CD8-positive, alpha-beta memory T cell (primary cell): Measurements from ENCODE around the gene RAET1G. TPM values are rescaled to one million over a fixed set of nuclear protein-coding genes. Genes with fewer than 3 reads are reported as not detected.

Source experiments
- CTCF ChIA-PET: fragments of 350-600 bp; sonication (Branson Sonifier 250); formaldehyde crosslinking; loops from one replicate; lab custom pipeline; 2021; ENCODE audit warnings: antibody characterized with exemption; lab: Charles Lee
- POLR2A ChIA-PET: fragments of 350-600 bp; sonication (Branson Sonifier 250); formaldehyde crosslinking; loops from one replicate; lab custom pipeline; 2021; ENCODE audit warnings: antibody characterized with exemption; lab: Charles Lee
- DNase-seq, 5 donors: peaks; one replicate each; pipeline versions ENCODE4 v3.0.0 to v3.0.0-alpha.2; 2020 to 2022; ENCODE audit warnings: mixed read lengths in 1 of 5
- H3K27ac ChIP-seq: one replicate; pipeline ENCODE4 v1.7.0; 2013; ENCODE audit warnings: low read depth, mild to moderate bottlenecking, low read length, moderate library complexity
- H3K27me3 ChIP-seq: 2 replicates; pipeline ENCODE4 v1.7.0; 2013; ENCODE audit warnings: low read length, mild to moderate bottlenecking; ENCODE audit not compliant: insufficient read depth, poor library complexity, severe bottlenecking
- H3K36me3 ChIP-seq: 2 replicates; pipeline ENCODE4 v1.7.0; 2013; ENCODE audit warnings: mild to moderate bottlenecking, low read length, moderate library complexity; ENCODE audit not compliant: insufficient read depth
- H3K4me1 ChIP-seq: 2 replicates; pipeline ENCODE4 v1.7.0; 2013; ENCODE audit warnings: mild to moderate bottlenecking, low read length, moderate library complexity; ENCODE audit not compliant: insufficient read depth
- H3K4me3 ChIP-seq: 2 replicates; pipeline ENCODE4 v1.7.0; 2013; ENCODE audit warnings: mild to moderate bottlenecking, low read length
- H3K9me3 ChIP-seq: 2 replicates; pipeline ENCODE4 v1.7.0; 2013; ENCODE audit warnings: mild to moderate bottlenecking, low read length
- H3K27ac Mint-ChIP-seq, 8 donors: one replicate each; pipeline ENCODE4 v1.8.0; 2020 to 2021; ENCODE audit warnings: mixed read lengths in 8 of 8, mild to moderate bottlenecking in 6 of 8, inconsistent platforms in 3 of 8, moderate library complexity in 3 of 8
- H3K27me3 Mint-ChIP-seq, 2 donors: one replicate each; pipeline ENCODE4 v1.8.0; 2020 to 2021; ENCODE audit warnings: mixed read lengths in 2 of 2, mild to moderate bottlenecking in 1 of 2, moderate library complexity in 1 of 2
- H3K36me3 Mint-ChIP-seq, 3 donors: one replicate each; pipeline ENCODE4 v1.8.0; 2020 to 2021; ENCODE audit warnings: mixed read lengths in 3 of 3, inconsistent platforms in 1 of 3, mild to moderate bottlenecking in 1 of 3
- H3K4me1 Mint-ChIP-seq, 3 donors: one replicate each; pipeline ENCODE4 v1.8.0; 2020 to 2021; ENCODE audit warnings: mixed read lengths in 3 of 3, inconsistent platforms in 1 of 3, mild to moderate bottlenecking in 1 of 3
- H3K4me3 Mint-ChIP-seq, 7 donors: one replicate each; pipeline ENCODE4 v1.8.0; 2020 to 2021; ENCODE audit warnings: mixed read lengths in 7 of 7, mild to moderate bottlenecking in 6 of 7, moderate library complexity in 4 of 7, inconsistent platforms in 2 of 7
- H3K9me3 Mint-ChIP-seq, 5 donors: one replicate each; pipeline ENCODE4 v1.8.0; 2020 to 2022; ENCODE audit warnings: mixed read lengths in 5 of 5, mild to moderate bottlenecking in 3 of 5, moderate library complexity in 2 of 5, inconsistent platforms in 1 of 5
- polyA plus RNA-seq: library from polyadenylated mRNA; unstranded; fragments of 300-500 nt; fragmentation: Illumina TruSeq; gene quantifications from one replicate; pipeline ENCODE4 v1.2.3, GENCODE V29; 2021
- total RNA-seq, 2 experiments: library from RNA; stranded (reverse); gene quantifications; one replicate each; pipeline ENCODE4 v1.2.3, GENCODE V29; 2021

RAET1G gene
- total and polyA plus RNA-seq, 3 experiments from 2014 or later, result not detected

GRCh38 chr6:149904661-149905370 is 18.1 kb downstream of the RAET1G start:
- POLR2A ChIA-PET, result interaction anchor here (0.6 kb wide), 1 partner anchor 493 kb away, joined by 9 read pairs; no protein-coding TSS in a partner anchor
- Mint-ChIP-seq H3K27ac (no peak overlapping the region), H3K4me3 (no peak overlapping the region), H3K27me3 (peaks cover 9 to 18% of the 10 kb centered on the region in 2 donors), H3K4me1 (no peaks in the 10 kb centered on the region), H3K9me3 (peaks cover 0 to 10% (median 6%) of the 10 kb centered on the region in 5 donors), H3K36me3 (peaks cover 0 to 15% (median 0%) of the 10 kb centered on the region in 3 donors)
- H3K27ac ChIP-seq, result no peak overlapping the region
- H3K4me1 ChIP-seq, result no peaks in the 10 kb centered on the region
- H3K36me3 ChIP-seq, result no peaks in the 10 kb centered on the region
- no peak overlapping the region for H3K4me3 ChIP-seq
- CTCF ChIA-PET, result interaction anchor here (0.9 to 2.2 kb wide), 2 partner anchors 39 to 359 kb away, joined by 3 to 6 read pairs; partner anchors contain the start of gene PPIL4
- no peak for DNase-seq
- H3K27me3 ChIP-seq, result peaks cover 4% of the 10 kb centered on the region
- H3K9me3 ChIP-seq, result no peaks in the 10 kb centered on the region

- H3K9me3 Mint-ChIP-seq, result peaks cover 0 to 10% (median 6%) of the 10 kb centered on the region in 5 donors
- no peak for DNase-seq
- H3K4me1 ChIP-seq, result no peaks in the 10 kb centered on the region
- peaks cover 0 to 11% (median 0%) of the 10 kb centered on the region in 3 donors for H3K36me3 Mint-ChIP-seq
- CTCF ChIA-PET, result no interaction called here
- no peaks in the 10 kb centered on the region for H3K36me3 ChIP-seq
- peaks cover 4% of the 10 kb centered on the region for H3K27me3 ChIP-seq
- H3K27ac ChIP-seq, result no peak overlapping the region
- no peak overlapping the region for H3K4me3 ChIP-seq
- H3K27ac Mint-ChIP-seq, result no peak overlapping the region
- POLR2A ChIA-PET, result interaction anchor here (0.6 kb wide), 1 partner anchor 78 kb away, joined by 3 read pairs; no protein-coding TSS in a partner anchor
- no peaks in the 10 kb centered on the region for H3K4me1 Mint-ChIP-seq
- H3K9me3 ChIP-seq, result no peaks in the 10 kb centered on the region
- no peak overlapping the region for H3K4me3 Mint-ChIP-seq
- H3K27me3 Mint-ChIP-seq, result peaks cover 14 to 15% of the 10 kb centered on the region in 2 donors
Observed at GRCh38 chr6:149903938-149904611, 18.8 kb downstream of the RAET1G start.

- Histone ChIP-seq H3K36me3 (no peaks in the 10 kb centered on the region), H3K27ac (no peak overlapping the region), H3K4me1 (no peaks in the 10 kb centered on the region), H3K9me3 (no peaks in the 10 kb centered on the region), H3K27me3 (peaks cover 4% of the 10 kb centered on the region), H3K4me3 (no peak overlapping the region)
- POLR2A ChIA-PET, result no interaction called here
- Mint-ChIP-seq H3K4me1 (peaks cover 4 to 12% (median 5%) of the 10 kb centered on the region in 3 donors), H3K9me3 (no peaks in the 10 kb centered on the region), H3K4me3 (no peak overlapping the region), H3K27me3 (peaks cover 13 to 15% of the 10 kb centered on the region in 2 donors), H3K36me3 (no peaks in the 10 kb centered on the region), H3K27ac (no peak overlapping the region)
- DNase-seq, result no peak
- CTCF ChIA-PET, result no interaction called here
Observed at GRCh38 chr6:149901444-149902140, 21.3 kb downstream of the RAET1G start.

GRCh38 chr6:149900620-149901443 is 22.1 kb downstream of the RAET1G start:
- peaks cover 4% of the 10 kb centered on the region for H3K27me3 ChIP-seq
- Mint-ChIP-seq H3K27me3 (peaks cover 11 to 16% of the 10 kb centered on the region in 2 donors), H3K27ac (no peak overlapping the region), H3K4me1 (peaks cover 9 to 20% (median 11%) of the 10 kb centered on the region in 3 donors), H3K36me3 (no peaks in the 10 kb centered on the region), H3K4me3 (no peak overlapping the region), H3K9me3 (no peaks in the 10 kb centered on the region)
- H3K27ac ChIP-seq, result no peak overlapping the region
- POLR2A ChIA-PET, result no interaction called here
- H3K4me3 ChIP-seq, result no peak overlapping the region
- no peak for DNase-seq
- no peaks in the 10 kb centered on the region for H3K36me3 ChIP-seq
- no peaks in the 10 kb centered on the region for H3K9me3 ChIP-seq
- CTCF ChIA-PET, result no interaction called here
- peaks cover 5% of the 10 kb centered on the region for H3K4me1 ChIP-seq

- Mint-ChIP-seq H3K36me3 (no peaks in the 10 kb centered on the region), H3K27me3 (peaks cover 13 to 21% of the 10 kb centered on the region in 2 donors), H3K4me3 (peak overlapping the region in 1 of 7 donors; percentile 44), H3K9me3 (no peaks in the 10 kb centered on the region), H3K4me1 (peaks cover 10 to 23% (median 11%) of the 10 kb centered on the region in 3 donors), H3K27ac (no peak overlapping the region)
- no peak overlapping the region for H3K27ac ChIP-seq
- CTCF ChIA-PET, result no interaction called here
- no peak for DNase-seq
- H3K9me3 ChIP-seq, result no peaks in the 10 kb centered on the region
- H3K36me3 ChIP-seq, result no peaks in the 10 kb centered on the region
- POLR2A ChIA-PET, result no interaction called here
- peaks cover 7% of the 10 kb centered on the region for H3K4me1 ChIP-seq
- H3K4me3 ChIP-seq, result no peak overlapping the region
- H3K27me3 ChIP-seq, result peaks cover 4% of the 10 kb centered on the region
Observed at GRCh38 chr6:149899926-149900619, 22.8 kb downstream of the RAET1G start.

GRCh38 chr6:149899486-149899885 is 23.4 kb downstream of the RAET1G start:
- Mint-ChIP-seq H3K9me3 (no peaks in the 10 kb centered on the region), H3K4me1 (peaks cover 10 to 23% (median 11%) of the 10 kb centered on the region in 3 donors), H3K27ac (no peak overlapping the region), H3K36me3 (no peaks in the 10 kb centered on the region), H3K4me3 (no peak overlapping the region), H3K27me3 (peaks cover 14 to 18% of the 10 kb centered on the region in 2 donors)
- peaks cover 4% of the 10 kb centered on the region for H3K27me3 ChIP-seq
- CTCF ChIA-PET, result no interaction called here
- POLR2A ChIA-PET, result no interaction called here
- DNase-seq, result no peak
- no peak overlapping the region for H3K4me3 ChIP-seq
- no peaks in the 10 kb centered on the region for H3K36me3 ChIP-seq
- H3K27ac ChIP-seq, result no peak overlapping the region
- peaks cover 7% of the 10 kb centered on the region for H3K4me1 ChIP-seq
- no peaks in the 10 kb centered on the region for H3K9me3 ChIP-seq

GRCh38 chr6:149898966-149899365 is 24.0 kb downstream of the RAET1G start:
- ChIA-PET CTCF (no interaction called here), POLR2A (no interaction called here)
- Mint-ChIP-seq H3K4me3 (no peak overlapping the region), H3K9me3 (no peaks in the 10 kb centered on the region), H3K27me3 (peaks cover 14 to 17% of the 10 kb centered on the region in 2 donors), H3K27ac (no peak overlapping the region), H3K4me1 (peaks cover 10 to 23% (median 11%) of the 10 kb centered on the region in 3 donors), H3K36me3 (no peaks in the 10 kb centered on the region)
- Histone ChIP-seq H3K27me3 (peaks cover 4% of the 10 kb centered on the region), H3K36me3 (no peaks in the 10 kb centered on the region), H3K4me1 (peaks cover 7% of the 10 kb centered on the region), H3K27ac (no peak overlapping the region), H3K9me3 (no peaks in the 10 kb centered on the region), H3K4me3 (no peak overlapping the region)
- DNase-seq, result no peak
